ENCODE results near the gene TAOK3. TPM values are rescaled to one million over a fixed set of nuclear protein-coding genes. Genes with fewer than 3 reads are reported as not detected.
A peak's percentile ranks its signal among the peaks of the same experiment; 100 is the strongest.

Gene TAOK3
- total RNA-seq, 1 experiment from 2014 or later: 39.1 TPM

DNA sequence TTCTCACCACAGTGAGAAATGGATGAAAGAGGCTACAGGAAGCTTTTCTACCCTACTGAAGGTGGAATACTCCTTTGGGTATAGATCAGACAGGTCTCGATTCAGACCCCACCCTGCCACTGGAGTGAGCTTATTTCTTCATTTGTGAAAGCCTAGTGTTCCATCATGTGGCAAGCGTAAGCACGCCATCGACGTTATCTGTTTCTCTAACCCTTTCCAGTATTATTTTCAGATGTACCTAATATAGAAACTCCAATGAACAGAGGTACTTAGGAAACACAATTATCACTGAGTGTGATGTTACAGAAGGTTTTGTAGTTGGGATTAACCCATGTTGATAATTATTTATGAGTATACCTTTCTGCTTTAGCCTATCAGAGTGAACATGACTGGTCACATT, 224.4 kb downstream of the TAOK3 start:
- no peak overlapping the region for H3K4me3 Mint-ChIP-seq (ENCODE audit: low read depth, unreplicated experiment)
- intact Hi-C loops (cut with micrococcal nuclease; ENCODE audit: unreplicated experiment): no loop called here
- H3K27me3 Mint-ChIP-seq (ENCODE audit: unreplicated experiment): no peaks in the 10 kb centered on the region
- no peak for DNase-seq
- CTCF ChIA-PET: interaction anchor here (0.7 kb wide), 1 partner anchor 152 kb away, joined by 5 read pairs; no protein-coding TSS in a partner anchor
- H3K36me3 Mint-ChIP-seq (ENCODE audit: insufficient read depth, unreplicated experiment): peaks cover 59% of the 10 kb centered on the region
- TF ChIP-seq, protein P1, sequence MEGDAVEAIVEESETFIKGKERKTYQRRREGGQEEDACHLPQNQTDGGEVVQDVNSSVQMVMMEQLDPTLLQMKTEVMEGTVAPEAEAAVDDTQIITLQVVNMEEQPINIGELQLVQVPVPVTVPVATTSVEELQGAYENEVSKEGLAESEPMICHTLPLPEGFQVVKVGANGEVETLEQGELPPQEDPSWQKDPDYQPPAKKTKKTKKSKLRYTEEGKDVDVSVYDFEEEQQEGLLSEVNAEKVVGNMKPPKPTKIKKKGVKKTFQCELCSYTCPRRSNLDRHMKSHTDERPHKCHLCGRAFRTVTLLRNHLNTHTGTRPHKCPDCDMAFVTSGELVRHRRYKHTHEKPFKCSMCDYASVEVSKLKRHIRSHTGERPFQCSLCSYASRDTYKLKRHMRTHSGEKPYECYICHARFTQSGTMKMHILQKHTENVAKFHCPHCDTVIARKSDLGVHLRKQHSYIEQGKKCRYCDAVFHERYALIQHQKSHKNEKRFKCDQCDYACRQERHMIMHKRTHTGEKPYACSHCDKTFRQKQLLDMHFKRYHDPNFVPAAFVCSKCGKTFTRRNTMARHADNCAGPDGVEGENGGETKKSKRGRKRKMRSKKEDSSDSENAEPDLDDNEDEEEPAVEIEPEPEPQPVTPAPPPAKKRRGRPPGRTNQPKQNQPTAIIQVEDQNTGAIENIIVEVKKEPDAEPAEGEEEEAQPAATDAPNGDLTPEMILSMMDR (IDR thresholded peaks at IDR 0.05; ENCODE audit: unreplicated experiment): no peak
- H3K27ac Mint-ChIP-seq (ENCODE audit: unreplicated experiment): no peak overlapping the region
- no peaks in the 10 kb centered on the region for H3K4me1 Mint-ChIP-seq (ENCODE audit: low read depth, unreplicated experiment)
- H3K9me3 Mint-ChIP-seq (ENCODE audit: low read depth, unreplicated experiment): no peaks in the 10 kb centered on the region
- BruUV-seq (replicated peaks): no TSS peak

DNA sequence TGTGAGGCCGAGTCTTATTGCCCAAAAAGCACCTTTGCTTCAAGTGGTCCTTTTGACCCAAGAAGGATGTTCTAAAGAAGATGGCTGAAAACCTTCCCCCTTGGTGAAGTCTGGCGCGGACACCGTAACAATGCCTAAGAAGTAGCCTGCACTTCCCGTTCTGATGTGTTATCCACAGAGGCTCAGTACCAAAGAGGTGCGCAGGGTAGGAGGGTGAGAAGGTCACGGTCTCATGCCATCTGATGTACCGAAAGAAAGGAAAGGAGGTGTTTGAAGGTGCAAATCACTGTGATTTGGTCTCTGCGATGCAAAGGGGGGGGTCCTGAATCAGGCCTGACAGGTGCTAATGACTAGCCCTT, 226.9 kb downstream of the TAOK3 start:
- Mint-ChIP-seq H3K36me3 (ENCODE audit: insufficient read depth, unreplicated experiment) (peaks cover 75% of the 10 kb centered on the region), H3K27me3 (ENCODE audit: unreplicated experiment) (no peaks in the 10 kb centered on the region), H3K27ac (ENCODE audit: unreplicated experiment) (no peak overlapping the region), H3K4me3 (ENCODE audit: low read depth, unreplicated experiment) (no peak overlapping the region), H3K9me3 (ENCODE audit: low read depth, unreplicated experiment) (no peaks in the 10 kb centered on the region), H3K4me1 (ENCODE audit: low read depth, unreplicated experiment) (no peaks in the 10 kb centered on the region)
- CTCF ChIA-PET: no interaction called here
- TF ChIP-seq, protein P1 (IDR thresholded peaks at IDR 0.05; ENCODE audit: unreplicated experiment): no peak
- BruUV-seq (replicated peaks): no TSS peak
- DNase-seq: no peak
- intact Hi-C loops (cut with micrococcal nuclease; ENCODE audit: unreplicated experiment): no loop called here

DNA sequence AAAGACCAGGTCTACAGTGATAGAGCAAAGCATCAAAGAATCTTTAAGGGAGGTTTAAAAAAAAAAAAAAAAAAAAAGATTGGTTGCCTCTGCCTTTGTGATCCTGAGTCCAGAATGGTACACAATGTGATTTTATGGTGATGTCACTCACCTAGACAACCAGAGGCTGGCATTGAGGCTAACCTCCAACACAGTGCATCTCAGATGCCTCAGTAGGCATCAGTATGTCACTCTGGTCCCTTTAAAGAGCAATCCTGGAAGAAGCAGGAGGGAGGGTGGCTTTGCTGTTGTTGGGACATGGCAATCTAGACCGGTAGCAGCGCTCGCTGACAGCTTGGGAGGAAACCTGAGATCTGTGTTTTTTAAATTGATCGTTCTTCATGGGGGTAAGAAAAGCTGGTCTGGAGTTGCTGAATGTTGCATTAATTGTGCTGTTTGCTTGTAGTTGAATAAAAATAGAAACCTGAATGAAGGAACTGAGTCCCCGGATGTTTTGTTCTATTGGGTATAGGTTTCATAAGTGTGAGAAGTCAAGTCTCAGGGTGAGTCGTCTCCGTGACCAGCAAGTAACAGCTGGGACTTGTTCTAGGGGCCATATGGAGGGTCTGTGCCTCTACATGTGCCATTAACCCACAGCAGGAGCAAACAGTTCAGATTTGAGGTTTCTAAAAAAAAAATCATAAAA, 227.5 kb downstream of the TAOK3 start:
- DNase-seq: no peak
- TF ChIP-seq, protein P1 (IDR thresholded peaks at IDR 0.05; ENCODE audit: unreplicated experiment): no peak
- Mint-ChIP-seq H3K27me3 (ENCODE audit: unreplicated experiment) (no peaks in the 10 kb centered on the region), H3K27ac (ENCODE audit: unreplicated experiment) (no peak overlapping the region), H3K9me3 (ENCODE audit: low read depth, unreplicated experiment) (no peaks in the 10 kb centered on the region), H3K4me3 (ENCODE audit: low read depth, unreplicated experiment) (no peak overlapping the region), H3K4me1 (ENCODE audit: low read depth, unreplicated experiment) (no peaks in the 10 kb centered on the region), H3K36me3 (ENCODE audit: insufficient read depth, unreplicated experiment) (peaks cover 76% of the 10 kb centered on the region)
- BruUV-seq (replicated peaks): TSS peak; percentile 88
- intact Hi-C loops (cut with micrococcal nuclease; ENCODE audit: unreplicated experiment): no loop called here
- CTCF ChIA-PET: no interaction called here

DNA sequence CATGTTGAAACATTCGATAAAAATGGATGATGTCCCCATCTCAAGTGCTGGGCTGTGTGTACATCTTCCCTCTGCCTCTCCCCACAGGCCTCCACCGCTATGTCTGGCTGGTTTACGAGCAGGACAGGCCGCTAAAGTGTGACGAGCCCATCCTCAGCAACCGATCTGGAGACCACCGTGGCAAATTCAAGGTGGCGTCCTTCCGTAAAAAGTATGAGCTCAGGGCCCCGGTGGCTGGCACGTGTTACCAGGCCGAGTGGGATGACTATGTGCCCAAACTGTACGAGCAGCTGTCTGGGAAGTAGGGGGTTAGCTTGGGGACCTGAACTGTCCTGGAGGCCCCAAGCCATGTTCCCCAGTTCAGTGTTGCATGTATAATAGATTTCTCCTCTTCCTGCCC, 228.2 kb downstream of the TAOK3 start:
- no peak overlapping the region for H3K4me3 Mint-ChIP-seq (ENCODE audit: low read depth, unreplicated experiment)
- CTCF ChIA-PET: no interaction called here
- no peak for DNase-seq
- no TSS peak for BruUV-seq (replicated peaks)
- peaks cover 79% of the 10 kb centered on the region for H3K36me3 Mint-ChIP-seq (ENCODE audit: insufficient read depth, unreplicated experiment)
- H3K27me3 Mint-ChIP-seq (ENCODE audit: unreplicated experiment): no peaks in the 10 kb centered on the region
- TF ChIP-seq, protein P1 (IDR thresholded peaks at IDR 0.05; ENCODE audit: unreplicated experiment): no peak
- no peaks in the 10 kb centered on the region for H3K4me1 Mint-ChIP-seq (ENCODE audit: low read depth, unreplicated experiment)
- no peak overlapping the region for H3K27ac Mint-ChIP-seq (ENCODE audit: unreplicated experiment)
- intact Hi-C loops (cut with micrococcal nuclease; ENCODE audit: unreplicated experiment): no loop called here
- H3K9me3 Mint-ChIP-seq (ENCODE audit: low read depth, unreplicated experiment): no peaks in the 10 kb centered on the region
